Left kidney (tissue), 2 donors: ENCODE measurements around the gene TALDO1. TPM values are rescaled to one million over a fixed set of nuclear protein-coding genes. Genes with fewer than 3 reads are reported as not detected.

Experiments
- DNase-seq: peaks from one replicate; pipeline ENCODE4 v3.0.0-alpha.2; 2013
- polyA plus RNA-seq: library from polyadenylated mRNA; unstranded; fragments of 120-200 nt; gene quantifications from one replicate; pipeline ENCODE4 v1.2.1, GENCODE V29; 2013; ENCODE audit not compliant: insufficient read length

Gene TALDO1
- polyA plus RNA-seq, 1 donor = 116 TPM

- no peak for DNase-seq
These were observed 19.6 kb downstream of the TALDO1 start for GRCh38 chr11:766936-767210.

- no peak for DNase-seq
These were observed 20.0 kb downstream of the TALDO1 start for GRCh38 chr11:767238-767637.

- DNase-seq = no peak
These were observed 22.8 kb downstream of the TALDO1 start for GRCh38 chr11:769887-770641.

- no peak for DNase-seq
These were observed 23.7 kb downstream of the TALDO1 start for GRCh38 chr11:770642-771616.

- DNase-seq = no peak
These were observed 24.4 kb downstream of the TALDO1 start for GRCh38 chr11:771617-772204.

- DNase-seq = no peak
These were observed 25.4 kb downstream of the TALDO1 start for GRCh38 chr11:772429-773390.

- no peak for DNase-seq
These were observed 26.2 kb downstream of the TALDO1 start for GRCh38 chr11:773425-773824.

- no peak for DNase-seq
These were observed 26.6 kb downstream of the TALDO1 start for GRCh38 chr11:773830-774229.

- DNase-seq = no peak
These were observed 27.8 kb downstream of the TALDO1 start for GRCh38 chr11:774873-775592.

GRCh38 chr11:776263-776560 lies 28.9 kb downstream of the TALDO1 start:
- DNase-seq = no peak

- DNase-seq = no peak
These were observed 29.5 kb downstream of the TALDO1 start for GRCh38 chr11:776561-777287.

GRCh38 chr11:777288-778255 lies 30.3 kb downstream of the TALDO1 start, which contains the start of gene GATD1:
GATD1 (minus strand) TSS chr11:777487; CDS start chr11:777462, 25 bp downstream.
- peak; percentile 90 for DNase-seq

- DNase-seq = no peak
These were observed 32.0 kb downstream of the TALDO1 start for GRCh38 chr11:778976-779954.

- no peak for DNase-seq
These were observed 32.8 kb downstream of the TALDO1 start for GRCh38 chr11:779955-780532.

- DNase-seq = no peak
These were observed 35.3 kb downstream of the TALDO1 start for GRCh38 chr11:782264-783174.

- DNase-seq = peak; percentile 80
These were observed 36.3 kb downstream of the TALDO1 start for GRCh38 chr11:783581-784015.
